Hepatocyte (in vitro differentiated cells): Measurements from ENCODE around the gene PPM1L. TPM values are rescaled to one million over a fixed set of nuclear protein-coding genes. Genes with fewer than 3 reads are reported as not detected.
A peak's percentile ranks its signal among the peaks of the same experiment; 100 is the strongest.

ENCODE experiments used
- DNase-seq: peaks from one replicate; pipeline ENCODE4 v3.0.0-alpha.2; 2016; ENCODE audit warnings: low spot score
- H2AFZ ChIP-seq: fragments of 200-600 bp; sonication (generic); 2 replicates; pipeline ENCODE4 v1.6.0; 2016; ENCODE audit warnings: antibody characterized with exemption, mild to moderate bottlenecking
- H3K27ac ChIP-seq: fragments of 200-600 bp; sonication (generic); 2 replicates; pipeline ENCODE4 v1.5.1; 2016; ENCODE audit warnings: mild to moderate bottlenecking
- H3K27me3 ChIP-seq: fragments of 200-600 bp; sonication (generic); 2 replicates; pipeline ENCODE4 v1.6.1; 2016
- H3K36me3 ChIP-seq: fragments of 200-600 bp; sonication (generic); replicated peaks from 2 replicates; pipeline ENCODE4 v1.5.1; 2016; ENCODE audit warnings: low read depth; ENCODE audit not compliant: insufficient read depth
- H3K4me1 ChIP-seq: fragments of 200-600 bp; sonication (generic); 2 replicates; pipeline ENCODE4 v1.5.1; 2016; ENCODE audit warnings: mild to moderate bottlenecking, moderate library complexity; ENCODE audit not compliant: insufficient read depth
- H3K4me2 ChIP-seq: fragments of 200-600 bp; sonication (generic); 2 replicates; pipeline ENCODE4 v1.6.0; 2016
- H3K4me3 ChIP-seq: fragments of 200-600 bp; sonication (generic); 2 replicates; pipeline ENCODE4 v1.5.1; 2016; ENCODE audit warnings: mild to moderate bottlenecking
- H3K79me2 ChIP-seq: fragments of 200-600 bp; sonication (generic); 2 replicates; pipeline ENCODE4 v1.6.0; 2017; ENCODE audit warnings: mild to moderate bottlenecking
- H3K9me2 ChIP-seq: fragments of 200-600 bp; sonication (generic); replicated peaks from 2 replicates; pipeline ENCODE4 v1.6.0; 2017; ENCODE audit warnings: mild to moderate bottlenecking; ENCODE audit not compliant: insufficient read depth
- H3K9me3 ChIP-seq: fragments of 200-600 bp; sonication (generic); 2 replicates; pipeline ENCODE4 v1.5.1; 2016; ENCODE audit warnings: low read depth, mild to moderate bottlenecking
- H4K20me1 ChIP-seq: fragments of 200-600 bp; sonication (generic); 2 replicates; pipeline ENCODE4 v1.6.0; 2016; ENCODE audit warnings: mild to moderate bottlenecking; ENCODE audit not compliant: insufficient read depth, poor library complexity, severe bottlenecking
- EZH2 ChIP-seq: fragments of 200-600 bp; sonication (generic); IDR thresholded peaks from 2 replicates; pipeline ENCODE4 v1.6.1; 2016; ENCODE audit warnings: antibody characterized with exemption, mild to moderate bottlenecking, borderline replicate concordance
- EZH2phosphoT487 ChIP-seq: fragments of 200-600 bp; sonication (generic); IDR thresholded peaks from one replicate; pipeline ENCODE4 v1.6.1; 2018; ENCODE audit warnings: antibody characterized with exemption, mild to moderate bottlenecking, low read depth, moderate library complexity; ENCODE audit not compliant: unreplicated experiment, severe bottlenecking
- WGBS: methylation state at CpG from one replicate; pipeline ENCODE4 v1.1.6; 2016; ENCODE audit warnings: low lambda C conversion rate; ENCODE audit errors: missing lambda C conversion rate; 5-methylcytosine and 5-hydroxymethylcytosine counted together
- polyA plus RNA-seq: library from polyadenylated mRNA; unstranded; fragments of >200 nt; fragmentation: Nextera tagmentation; extraction: Ambion mirVana; gene quantifications from 2 replicates; pipeline ENCODE4 v1.2.1, GENCODE V29; 2016
- total RNA-seq: library from RNA; depleted of rRNA; stranded (reverse); fragments of >200 nt; gene quantifications from 2 replicates; pipeline ENCODE4 v1.2.3, GENCODE V29; 2014
- TF ChIP-seq, protein P1 (sequence below): fragments of 200-600 bp; sonication (generic); IDR thresholded peaks from 2 replicates; pipeline ENCODE4 v1.5.1; 2016; ENCODE audit warnings: antibody characterized with exemption, mild to moderate bottlenecking; ENCODE audit not compliant: poor library complexity

PPM1L gene
- total and polyA plus RNA-seq, 2 experiments from 2014 or later = 5.1 to 13.1 TPM

DNA sequence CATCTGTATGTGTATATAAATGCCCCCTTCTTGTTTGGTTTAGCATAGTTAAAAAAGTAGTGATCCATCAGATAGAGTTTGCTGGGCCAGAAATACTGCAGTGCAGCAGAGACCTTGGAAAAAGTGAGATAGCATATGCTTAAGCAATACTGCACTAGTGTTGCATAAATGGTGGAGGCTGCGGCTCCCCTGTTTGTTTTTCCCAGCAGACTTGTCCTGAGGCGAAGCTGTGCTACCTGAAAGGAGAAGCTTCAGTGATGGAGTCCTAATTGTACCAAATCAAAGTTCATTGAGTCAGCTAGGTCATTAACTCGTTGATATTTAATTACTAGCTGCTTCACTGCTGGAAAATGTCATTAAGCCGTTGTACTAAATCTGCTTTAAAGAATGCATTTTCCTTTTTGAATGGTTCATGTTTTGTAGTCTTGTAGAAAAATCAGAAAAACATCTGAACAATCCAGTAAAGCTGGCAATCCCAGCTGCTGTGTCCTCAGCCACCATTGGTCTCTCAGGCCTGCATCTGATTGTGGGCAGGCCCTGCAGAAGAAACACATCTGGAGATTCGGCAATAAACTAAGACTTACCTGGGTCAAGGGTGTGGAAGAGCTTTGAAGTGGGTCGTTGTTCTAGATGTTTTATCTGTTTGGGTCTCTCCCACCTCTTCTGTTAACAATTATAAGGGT, 179.5 kb downstream of the PPM1L start:
- no peak overlapping the region for H2AFZ ChIP-seq
- H3K36me3 ChIP-seq = no peaks in the 10 kb centered on the region

GRCh38 chr3:160941885-160942494, 186.0 kb downstream of the PPM1L start:
- DNase-seq = peak; percentile 84
- TF ChIP-seq EZH2 (no peak), EZH2phosphoT487 (no peak)
- TF ChIP-seq, protein P1, sequence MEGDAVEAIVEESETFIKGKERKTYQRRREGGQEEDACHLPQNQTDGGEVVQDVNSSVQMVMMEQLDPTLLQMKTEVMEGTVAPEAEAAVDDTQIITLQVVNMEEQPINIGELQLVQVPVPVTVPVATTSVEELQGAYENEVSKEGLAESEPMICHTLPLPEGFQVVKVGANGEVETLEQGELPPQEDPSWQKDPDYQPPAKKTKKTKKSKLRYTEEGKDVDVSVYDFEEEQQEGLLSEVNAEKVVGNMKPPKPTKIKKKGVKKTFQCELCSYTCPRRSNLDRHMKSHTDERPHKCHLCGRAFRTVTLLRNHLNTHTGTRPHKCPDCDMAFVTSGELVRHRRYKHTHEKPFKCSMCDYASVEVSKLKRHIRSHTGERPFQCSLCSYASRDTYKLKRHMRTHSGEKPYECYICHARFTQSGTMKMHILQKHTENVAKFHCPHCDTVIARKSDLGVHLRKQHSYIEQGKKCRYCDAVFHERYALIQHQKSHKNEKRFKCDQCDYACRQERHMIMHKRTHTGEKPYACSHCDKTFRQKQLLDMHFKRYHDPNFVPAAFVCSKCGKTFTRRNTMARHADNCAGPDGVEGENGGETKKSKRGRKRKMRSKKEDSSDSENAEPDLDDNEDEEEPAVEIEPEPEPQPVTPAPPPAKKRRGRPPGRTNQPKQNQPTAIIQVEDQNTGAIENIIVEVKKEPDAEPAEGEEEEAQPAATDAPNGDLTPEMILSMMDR = peak; percentile 78
- Histone ChIP-seq H4K20me1 (no peaks in the 10 kb centered on the region), H3K4me1 (no peaks in the 10 kb centered on the region), H3K27me3 (no peaks in the 10 kb centered on the region), H3K9me3 (no peaks in the 10 kb centered on the region), H3K79me2 (no peaks in the 10 kb centered on the region), H3K4me3 (no peak overlapping the region), H3K4me2 (no peak overlapping the region), H3K27ac (no peak overlapping the region), H3K9me2 (no peaks in the 10 kb centered on the region), H3K36me3 (no peaks in the 10 kb centered on the region), H2AFZ (no peak overlapping the region)
- 44% methylated on average over 5 of the region's 5 CpGs for WGBS

More for the DNA sequence above, 179.5 kb downstream of the PPM1L start:
- Histone ChIP-seq H3K79me2 (no peaks in the 10 kb centered on the region), H3K9me3 (no peaks in the 10 kb centered on the region), H4K20me1 (no peaks in the 10 kb centered on the region), H3K9me2 (no peaks in the 10 kb centered on the region), H3K4me2 (no peak overlapping the region), H3K27me3 (no peaks in the 10 kb centered on the region), H3K4me3 (no peak overlapping the region), H3K27ac (no peak overlapping the region), H3K4me1 (peaks cover 4% of the 10 kb centered on the region)
- DNase-seq = peak; percentile 42
- TF ChIP-seq EZH2phosphoT487 = no peak
- TF ChIP-seq, protein P1 = no peak
- 48% methylated on average over 6 of the region's 6 CpGs for WGBS

DNA sequence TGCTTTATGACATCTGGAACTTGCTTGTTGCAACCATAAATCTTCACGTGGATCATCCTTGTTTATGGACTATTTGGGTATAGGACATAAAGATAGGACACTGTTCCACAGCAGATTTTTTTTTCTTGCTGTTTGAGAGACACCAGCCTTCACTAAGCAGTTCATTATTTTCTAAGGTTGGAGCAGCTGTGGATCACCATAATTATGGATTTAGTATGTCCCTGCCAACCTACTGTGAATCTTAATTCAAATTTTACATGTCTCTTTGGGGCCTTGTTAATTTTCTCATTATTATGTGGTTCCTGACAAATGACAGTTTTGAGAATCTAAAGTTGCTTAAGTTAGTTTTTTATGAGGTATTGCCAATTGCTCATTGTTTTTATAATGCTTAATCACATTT, 188.0 kb downstream of the PPM1L start:
- TF ChIP-seq, protein P1 = no peak
- TF ChIP-seq EZH2phosphoT487 (no peak), EZH2 (no peak)
- H3K36me3 ChIP-seq = no peaks in the 10 kb centered on the region
- H3K4me3 ChIP-seq = no peak overlapping the region
- no peak overlapping the region for H3K27ac ChIP-seq
- no peak overlapping the region for H3K4me2 ChIP-seq
- no peaks in the 10 kb centered on the region for H4K20me1 ChIP-seq
- no peak overlapping the region for H2AFZ ChIP-seq
- no peaks in the 10 kb centered on the region for H3K9me2 ChIP-seq
- no peaks in the 10 kb centered on the region for H3K4me1 ChIP-seq
- no peaks in the 10 kb centered on the region for H3K79me2 ChIP-seq
- no peaks in the 10 kb centered on the region for H3K27me3 ChIP-seq
- DNase-seq = no peak
- WGBS = 69% methylated on average over 1 of the region's 1 CpG
- no peaks in the 10 kb centered on the region for H3K9me3 ChIP-seq
